Neural crest cell (in vitro differentiated cells): ENCODE measurements around the gene SLC44A2. TPM values are rescaled to one million over a fixed set of nuclear protein-coding genes. Genes with fewer than 3 reads are reported as not detected.

Source experiments
- DNase-seq: peaks from one replicate; pipeline ENCODE4 v3.0.0; 2021; ENCODE audit warnings: low read depth, mixed read lengths, low spot score
- H3K27ac Mint-ChIP-seq: one replicate; pipeline ENCODE4 v1.8.0; 2021; ENCODE audit warnings: mild to moderate bottlenecking, mixed read lengths; ENCODE audit not compliant: unreplicated experiment
- H3K27me3 Mint-ChIP-seq: 2 replicates; pipeline ENCODE4 v1.8.0; 2021; ENCODE audit warnings: low read depth, mild to moderate bottlenecking, mixed read lengths
- H3K36me3 Mint-ChIP-seq: 2 replicates; pipeline ENCODE4 v1.8.0; 2021; ENCODE audit warnings: low read depth, mild to moderate bottlenecking, mixed read lengths
- H3K4me1 Mint-ChIP-seq: 2 replicates; pipeline ENCODE4 v1.8.0; 2021; ENCODE audit warnings: mixed read lengths
- H3K4me3 Mint-ChIP-seq: one replicate; pipeline ENCODE4 v1.8.0; 2021; ENCODE audit warnings: mild to moderate bottlenecking, mixed read lengths
- H3K9me3 Mint-ChIP-seq: 2 replicates; pipeline ENCODE4 v1.8.0; 2021; ENCODE audit warnings: mixed read lengths
- total RNA-seq: library from RNA; stranded (reverse); gene quantifications from 2 replicates; pipeline ENCODE4 v1.2.1, GENCODE V29; 2021
- TF ChIP-seq, protein P1 (sequence below): fragments of 200-600 bp; sonication (generic); conservative IDR thresholded peaks from 2 replicates; pipeline ENCODE4 v1.5.0; 2021; ENCODE audit warnings: antibody characterized with exemption, mild to moderate bottlenecking

SLC44A2 gene
- total RNA-seq, 1 donor from 2014 or later = 99.5 TPM

DNA sequence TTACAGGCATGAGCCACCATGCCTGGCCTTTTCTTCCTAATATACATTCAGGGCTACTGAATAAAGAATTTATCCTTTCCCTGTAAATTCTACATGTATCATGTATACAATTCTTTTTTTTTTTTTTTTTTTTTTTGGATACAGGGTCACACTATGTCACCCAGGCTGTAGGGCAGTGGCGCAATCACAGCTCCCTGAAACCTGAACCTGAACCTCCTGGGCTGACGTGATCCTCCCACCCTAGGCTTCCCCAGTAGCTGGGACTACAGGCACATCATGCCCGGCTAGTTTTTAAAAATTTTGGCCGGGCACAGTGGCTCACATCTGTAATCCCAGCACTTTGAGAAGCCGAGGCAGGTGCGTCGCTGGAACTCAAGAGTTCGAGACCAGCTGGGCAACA lies 6.5 kb upstream of the SLC44A2 start:
- H3K27me3 Mint-ChIP-seq = no peaks in the 10 kb centered on the region
- no peak for DNase-seq
- no peak overlapping the region for H3K27ac Mint-ChIP-seq
- peaks cover 6% of the 10 kb centered on the region for H3K4me1 Mint-ChIP-seq
- H3K36me3 Mint-ChIP-seq = no peaks in the 10 kb centered on the region
- H3K9me3 Mint-ChIP-seq = no peaks in the 10 kb centered on the region
- H3K4me3 Mint-ChIP-seq = no peak overlapping the region
- TF ChIP-seq, protein P1, sequence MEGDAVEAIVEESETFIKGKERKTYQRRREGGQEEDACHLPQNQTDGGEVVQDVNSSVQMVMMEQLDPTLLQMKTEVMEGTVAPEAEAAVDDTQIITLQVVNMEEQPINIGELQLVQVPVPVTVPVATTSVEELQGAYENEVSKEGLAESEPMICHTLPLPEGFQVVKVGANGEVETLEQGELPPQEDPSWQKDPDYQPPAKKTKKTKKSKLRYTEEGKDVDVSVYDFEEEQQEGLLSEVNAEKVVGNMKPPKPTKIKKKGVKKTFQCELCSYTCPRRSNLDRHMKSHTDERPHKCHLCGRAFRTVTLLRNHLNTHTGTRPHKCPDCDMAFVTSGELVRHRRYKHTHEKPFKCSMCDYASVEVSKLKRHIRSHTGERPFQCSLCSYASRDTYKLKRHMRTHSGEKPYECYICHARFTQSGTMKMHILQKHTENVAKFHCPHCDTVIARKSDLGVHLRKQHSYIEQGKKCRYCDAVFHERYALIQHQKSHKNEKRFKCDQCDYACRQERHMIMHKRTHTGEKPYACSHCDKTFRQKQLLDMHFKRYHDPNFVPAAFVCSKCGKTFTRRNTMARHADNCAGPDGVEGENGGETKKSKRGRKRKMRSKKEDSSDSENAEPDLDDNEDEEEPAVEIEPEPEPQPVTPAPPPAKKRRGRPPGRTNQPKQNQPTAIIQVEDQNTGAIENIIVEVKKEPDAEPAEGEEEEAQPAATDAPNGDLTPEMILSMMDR = no peak

DNA sequence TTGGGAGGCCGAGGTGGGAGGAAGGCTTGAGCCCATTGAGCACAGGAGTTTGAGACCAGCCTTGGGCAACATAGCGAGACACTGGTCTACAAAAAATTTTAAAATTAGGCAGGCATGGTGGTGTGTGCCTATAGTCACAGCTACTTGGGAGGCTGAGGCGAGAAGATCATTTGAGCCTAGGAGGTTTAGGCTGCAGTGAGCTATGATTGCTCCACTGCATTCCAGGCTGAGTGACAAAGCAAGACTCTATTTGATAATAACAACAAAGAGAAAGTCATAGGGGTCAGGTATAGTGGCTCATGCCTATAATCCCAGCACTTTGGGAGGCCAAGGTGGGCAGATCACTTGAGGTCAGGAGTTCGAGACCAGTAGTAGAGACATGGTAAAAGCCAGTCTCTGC lies 4.6 kb upstream of the SLC44A2 start:
- Mint-ChIP-seq H3K27ac (peak overlapping the region; percentile 54), H3K27me3 (no peaks in the 10 kb centered on the region), H3K36me3 (no peaks in the 10 kb centered on the region), H3K9me3 (no peaks in the 10 kb centered on the region), H3K4me3 (no peak overlapping the region), H3K4me1 (peaks cover 12% of the 10 kb centered on the region)
- TF ChIP-seq, protein P1 = no peak
- no peak for DNase-seq

DNA sequence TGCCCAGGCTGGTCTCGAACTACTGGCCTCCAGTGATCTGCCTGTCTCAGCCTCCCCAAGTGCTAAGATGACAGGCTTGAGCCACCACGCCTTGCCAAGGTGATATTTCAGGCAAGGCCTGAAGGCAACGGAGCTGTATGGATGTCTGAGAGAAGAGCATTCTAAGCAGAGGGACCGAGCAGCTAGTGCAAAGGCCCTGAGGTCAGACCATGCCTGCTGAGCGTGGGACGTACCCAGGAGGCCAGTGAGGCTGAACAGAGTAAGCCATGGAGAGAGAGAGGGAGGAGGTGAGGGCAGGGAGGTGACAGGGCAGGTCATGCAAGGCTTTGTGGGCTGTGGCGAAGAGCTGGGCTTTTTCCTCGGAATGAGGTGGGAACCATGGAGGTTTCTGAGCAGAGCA lies 3.4 kb upstream of the SLC44A2 start:
- TF ChIP-seq, protein P1 = no peak
- Mint-ChIP-seq H3K4me1 (peaks cover 16% of the 10 kb centered on the region), H3K27ac (peak overlapping the region; percentile 66), H3K36me3 (no peaks in the 10 kb centered on the region), H3K27me3 (no peaks in the 10 kb centered on the region), H3K9me3 (no peaks in the 10 kb centered on the region), H3K4me3 (no peak overlapping the region)
- no peak for DNase-seq

DNA sequence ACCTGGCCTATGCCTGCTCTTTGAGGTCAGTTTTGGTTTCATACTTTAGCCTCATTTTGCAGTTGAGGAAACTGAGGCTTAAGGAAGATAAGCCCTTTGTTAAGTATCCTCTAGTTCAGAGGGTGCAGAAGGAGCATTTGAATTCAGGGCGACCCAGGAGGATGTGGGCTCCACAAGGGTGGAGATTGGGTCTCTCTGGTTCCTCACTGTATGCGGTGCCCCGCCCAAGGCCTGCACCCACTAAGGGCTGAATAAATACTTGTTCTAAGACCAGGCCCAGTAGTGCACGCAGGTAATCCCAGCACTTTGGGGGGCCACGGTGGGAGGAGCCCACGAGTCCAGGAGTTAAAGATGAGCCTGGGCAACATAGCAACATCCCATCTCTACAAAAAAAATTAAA lies 768 bp upstream of the SLC44A2 start:
- peaks cover 16% of the 10 kb centered on the region for H3K4me1 Mint-ChIP-seq

DNA sequence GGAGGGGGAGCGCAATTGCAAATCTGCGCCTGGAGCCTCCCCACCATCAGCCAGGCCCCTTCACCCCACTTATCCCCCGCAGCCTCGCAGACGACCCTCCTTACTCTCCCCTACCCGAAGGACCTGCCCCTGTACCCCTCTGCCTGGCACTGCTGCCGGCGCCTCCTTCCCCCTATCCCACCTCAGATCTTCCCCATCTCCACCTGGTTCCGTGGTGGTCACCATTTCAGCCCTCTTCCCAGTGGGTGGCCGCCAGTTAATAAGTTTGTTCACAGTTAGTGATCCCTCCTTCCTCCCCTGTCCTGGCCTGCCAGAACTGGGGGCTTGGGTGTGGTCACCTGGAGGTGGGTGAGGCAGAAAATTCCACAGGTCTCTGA lies 397 bp downstream of the SLC44A2 start:
- H3K27me3 Mint-ChIP-seq = no peaks in the 10 kb centered on the region
- H3K36me3 Mint-ChIP-seq = peaks cover 6% of the 10 kb centered on the region
- H3K27ac Mint-ChIP-seq = no peak overlapping the region
- peaks cover 13% of the 10 kb centered on the region for H3K4me1 Mint-ChIP-seq
- TF ChIP-seq, protein P1 = no peak
- no peak for DNase-seq
- H3K4me3 Mint-ChIP-seq = peak overlapping the region; percentile 27
- no peaks in the 10 kb centered on the region for H3K9me3 Mint-ChIP-seq

More for the DNA sequence above, 768 bp upstream of the SLC44A2 start:
- peak overlapping the region; percentile 62 for H3K4me3 Mint-ChIP-seq
- TF ChIP-seq, protein P1 = no peak
- H3K36me3 Mint-ChIP-seq = peaks cover 6% of the 10 kb centered on the region
- no peaks in the 10 kb centered on the region for H3K9me3 Mint-ChIP-seq
- H3K27me3 Mint-ChIP-seq = no peaks in the 10 kb centered on the region
- H3K27ac Mint-ChIP-seq = no peak overlapping the region
- DNase-seq = no peak

DNA sequence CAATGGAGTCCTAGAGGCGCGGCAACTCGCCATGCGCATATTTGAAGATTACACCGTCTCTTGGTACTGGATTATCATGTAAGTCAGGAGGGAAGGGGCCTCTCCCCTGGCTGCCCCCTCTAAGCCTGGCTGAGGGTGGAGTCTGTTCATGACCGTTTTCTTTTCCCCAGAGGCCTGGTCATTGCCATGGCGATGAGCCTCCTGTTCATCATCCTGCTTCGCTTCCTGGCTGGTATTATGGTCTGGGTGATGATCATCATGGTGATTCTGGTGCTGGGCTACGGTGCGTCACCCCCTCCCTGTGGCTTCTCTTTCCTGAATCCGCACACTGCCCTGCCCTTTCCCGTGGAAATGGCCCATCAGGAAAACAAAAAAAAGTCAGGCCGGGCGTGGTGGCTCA lies 6.5 kb downstream of the SLC44A2 start:
- TF ChIP-seq, protein P1 = no peak
- H3K4me3 Mint-ChIP-seq = no peak overlapping the region
- DNase-seq = no peak
- no peak overlapping the region for H3K27ac Mint-ChIP-seq
- peaks cover 17% of the 10 kb centered on the region for H3K36me3 Mint-ChIP-seq
- no peaks in the 10 kb centered on the region for H3K27me3 Mint-ChIP-seq
- no peaks in the 10 kb centered on the region for H3K9me3 Mint-ChIP-seq
- no peaks in the 10 kb centered on the region for H3K4me1 Mint-ChIP-seq
